Mesenteric fat pad (tissue), 1 donor: ENCODE results near the gene MNT. TPM values are rescaled to one million over a fixed set of nuclear protein-coding genes. Genes with fewer than 3 reads are reported as not detected.

Source experiments
- DNase-seq: peaks from one replicate; pipeline ENCODE4 v3.0.0-alpha.2; 2020; ENCODE audit warnings: low spot score
- total RNA-seq: library from RNA; stranded (reverse); fragmentation: NEBNext Ultra II Directional; extraction: Animal tissue kit (Norgen Biotek cat#: 25700); gene quantifications from one replicate; pipeline ENCODE4 v1.2.1, GENCODE V29; 2021
- donor health status: DM: yes; HTN: yes; CAD: no.

The MNT gene
- total RNA-seq, 1 donor from 2014 or later: 34.9 TPM

DNA sequence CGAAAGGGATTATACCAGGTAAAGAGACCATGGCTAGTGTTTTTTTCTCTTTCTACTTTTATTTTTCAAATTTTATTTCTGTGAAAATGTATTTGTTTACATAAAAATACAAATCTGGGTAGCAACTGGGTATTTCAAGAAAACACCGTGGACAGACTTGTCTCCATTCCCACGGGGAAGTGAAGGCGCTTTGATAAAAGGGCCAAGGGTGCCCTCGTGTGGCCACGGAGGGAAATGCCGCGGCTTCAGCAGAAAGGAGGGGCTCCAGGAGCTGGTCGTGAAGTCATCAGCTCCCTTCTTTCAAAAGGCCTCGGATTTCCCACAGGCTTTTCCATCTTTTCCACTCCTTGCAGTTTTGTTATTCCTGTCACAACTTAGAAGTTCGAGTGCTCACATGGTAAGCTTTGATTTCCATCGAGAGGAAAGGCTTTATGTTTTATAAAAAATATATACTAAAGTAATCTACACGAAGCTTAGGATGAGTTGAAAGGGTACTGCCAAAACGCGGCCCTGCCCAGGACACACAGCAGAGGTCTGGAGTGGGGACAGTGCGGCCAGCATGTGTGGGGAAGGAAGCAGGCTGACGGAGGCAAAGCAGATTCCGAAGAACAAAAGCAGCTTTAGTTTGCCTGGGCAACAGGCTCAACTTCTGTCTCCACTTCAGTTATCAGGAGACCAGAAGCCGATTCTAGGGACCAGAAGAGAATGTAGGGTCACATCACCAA lies 15.3 kb upstream of the MNT start:
- DNase-seq: no peak

DNA sequence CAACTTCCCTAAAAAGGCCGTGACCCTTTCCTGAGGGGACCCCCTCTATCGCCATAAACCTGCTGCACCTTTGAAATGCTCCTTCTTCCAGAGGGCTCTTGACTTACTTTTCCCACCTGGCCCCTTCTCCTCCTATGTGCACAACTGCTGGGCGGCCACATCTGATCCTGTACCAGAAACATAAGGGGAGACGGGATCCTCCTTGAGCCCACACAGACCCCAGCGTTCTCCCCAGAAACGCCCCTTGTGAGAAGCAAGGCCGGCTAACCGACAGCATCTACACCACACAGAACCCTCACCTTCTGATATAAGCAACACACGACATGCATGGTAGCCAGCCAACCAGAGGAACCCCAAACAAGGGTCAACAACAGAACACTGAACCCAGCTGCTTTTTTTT lies 14.2 kb upstream of the MNT start:
- DNase-seq: no peak

DNA sequence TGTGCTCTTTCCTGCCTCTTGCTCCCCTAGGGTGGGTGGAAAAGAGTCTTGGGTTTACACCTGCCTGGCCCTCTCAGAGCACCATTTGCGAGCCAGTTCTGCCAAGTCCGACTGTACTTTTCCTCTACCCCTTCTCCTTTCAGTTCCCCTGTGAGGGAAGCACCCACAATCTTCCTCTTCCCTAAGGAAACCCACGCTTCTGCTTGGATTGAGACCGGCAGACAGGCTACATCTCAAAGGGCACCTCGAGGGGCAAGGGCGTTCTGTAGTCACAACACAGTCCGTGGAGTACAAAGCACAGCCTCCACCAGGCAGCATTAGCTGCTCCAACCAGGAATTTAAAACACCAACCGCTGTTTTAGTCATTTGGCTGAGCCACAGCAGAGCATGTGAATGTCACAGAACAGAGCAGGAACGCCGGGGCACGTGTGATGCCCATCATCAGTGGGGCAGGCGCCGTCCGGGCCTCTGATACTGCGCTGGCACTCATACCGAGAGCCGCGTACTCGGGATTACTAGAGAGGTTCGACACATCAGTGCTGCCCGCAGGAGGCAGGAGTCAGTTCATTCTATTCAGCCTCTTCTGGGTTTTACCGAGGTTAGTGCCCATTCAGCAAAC lies 13.7 kb upstream of the MNT start:
- no peak for DNase-seq

DNA sequence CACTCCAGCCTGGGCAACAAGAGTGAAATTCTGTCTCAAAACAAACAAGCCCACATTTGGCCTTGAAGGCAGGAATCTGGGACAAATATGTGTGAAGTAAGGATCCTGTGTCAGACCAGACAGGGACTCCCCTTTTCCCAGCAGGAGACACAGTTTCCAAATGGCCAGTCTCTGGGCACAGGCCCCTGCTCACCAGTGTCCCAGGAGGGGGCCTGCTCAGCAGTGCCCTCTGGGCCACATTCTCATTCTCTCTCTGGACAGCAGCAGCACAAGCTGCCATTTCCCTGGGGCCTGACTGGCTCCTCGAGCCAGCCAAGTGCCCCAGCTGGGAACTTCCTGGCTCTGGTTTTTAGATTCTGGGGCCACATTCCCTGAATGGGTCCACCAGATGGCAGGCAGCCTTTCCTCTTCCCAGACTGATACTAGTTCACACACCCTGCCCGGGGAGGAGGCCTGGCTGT lies 11.7 kb upstream of the MNT start:
- DNase-seq: no peak

DNA sequence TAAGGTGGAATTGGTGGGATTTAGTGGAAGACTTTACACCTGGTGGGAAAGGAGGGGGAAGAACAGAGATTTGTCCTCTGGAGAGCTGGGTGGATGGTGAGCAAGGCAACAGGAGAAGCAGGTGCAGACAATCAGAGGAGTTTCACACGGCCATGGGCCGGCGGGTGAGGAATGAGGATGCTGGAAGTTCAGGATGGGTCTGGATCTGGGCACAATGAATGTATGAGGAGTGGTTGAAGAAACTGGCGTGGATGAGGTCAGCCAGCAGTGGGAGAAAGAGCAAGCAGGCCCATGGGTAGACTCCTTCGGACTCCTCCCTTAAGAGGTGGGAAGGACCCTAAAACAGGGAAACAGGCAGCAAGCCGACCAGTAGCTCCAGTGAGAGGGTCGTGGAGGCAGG lies 10.1 kb upstream of the MNT start:
- DNase-seq: no peak

DNA sequence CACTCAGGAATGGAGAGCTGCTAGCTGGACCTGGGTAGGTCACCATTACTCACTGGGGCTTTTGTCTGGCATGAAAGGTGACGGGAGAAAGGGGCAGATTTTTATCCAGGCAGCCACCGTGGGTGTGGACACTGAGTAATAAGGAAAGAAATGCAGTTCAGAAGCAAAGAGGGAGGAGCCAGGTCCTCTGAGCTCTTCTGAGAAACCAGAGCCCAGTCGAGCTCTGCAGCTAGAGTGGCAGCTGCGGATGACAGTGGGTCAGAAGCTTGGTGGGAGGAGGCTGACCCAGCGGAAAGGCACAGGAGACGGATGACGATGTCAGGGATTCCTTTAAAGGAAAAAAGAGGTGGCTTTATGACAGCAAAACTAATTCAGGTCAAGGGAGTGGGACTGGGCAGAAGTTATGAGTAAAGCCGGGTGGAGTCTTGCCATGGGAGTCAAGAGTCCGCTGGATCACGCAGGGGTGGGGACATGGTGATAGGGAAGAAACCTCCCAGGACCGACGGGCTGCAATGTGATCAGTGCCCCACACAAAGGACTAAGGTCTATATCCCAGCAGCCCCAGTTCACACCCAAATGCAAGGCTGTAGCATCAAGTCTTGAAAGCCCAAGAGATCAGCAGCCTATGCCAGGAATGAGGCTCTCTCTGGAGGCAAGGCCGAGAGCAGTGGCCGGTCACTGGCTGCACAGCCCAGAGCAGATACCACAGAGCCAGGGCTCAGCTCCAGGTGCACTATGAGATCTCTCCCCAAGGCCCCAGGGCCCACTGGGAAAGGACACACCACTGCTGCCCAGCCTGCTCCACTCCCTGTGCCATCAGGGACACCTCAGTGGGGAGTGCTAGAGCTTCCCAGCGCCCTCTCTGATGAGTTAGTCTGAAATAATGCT lies 6.3 kb upstream of the MNT start:
- no peak for DNase-seq

DNA sequence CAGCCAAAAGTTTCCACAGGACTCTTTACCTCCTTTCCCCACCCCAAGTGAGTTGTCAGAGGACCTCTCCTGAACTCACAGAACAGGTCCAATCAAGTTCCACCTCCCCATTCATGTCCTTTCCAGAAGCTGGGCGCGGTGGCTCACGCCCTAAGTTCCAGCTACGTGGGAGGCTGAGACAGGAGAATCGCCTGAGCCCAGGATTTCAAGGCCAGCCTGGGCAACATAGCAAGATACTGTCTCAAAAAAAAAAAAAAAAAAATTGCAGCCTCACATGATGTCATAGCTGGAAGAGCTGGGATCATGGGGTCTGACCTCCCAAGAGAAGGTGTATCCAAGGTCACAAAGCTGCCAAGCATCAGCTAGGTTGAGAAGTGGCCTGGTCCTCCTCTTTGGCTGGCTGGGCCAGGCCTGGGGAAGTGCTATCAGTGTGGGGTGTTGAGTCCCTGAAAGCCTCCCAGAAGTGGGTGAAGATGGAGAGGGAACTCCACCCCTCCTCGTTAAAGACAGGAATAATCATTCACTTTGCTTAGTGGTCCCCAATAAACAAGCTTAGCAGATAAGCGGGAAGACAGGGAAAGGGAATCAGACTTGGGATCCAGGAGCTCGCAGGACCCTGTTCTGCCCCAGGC lies 5.5 kb upstream of the MNT start:
- DNase-seq: no peak

DNA sequence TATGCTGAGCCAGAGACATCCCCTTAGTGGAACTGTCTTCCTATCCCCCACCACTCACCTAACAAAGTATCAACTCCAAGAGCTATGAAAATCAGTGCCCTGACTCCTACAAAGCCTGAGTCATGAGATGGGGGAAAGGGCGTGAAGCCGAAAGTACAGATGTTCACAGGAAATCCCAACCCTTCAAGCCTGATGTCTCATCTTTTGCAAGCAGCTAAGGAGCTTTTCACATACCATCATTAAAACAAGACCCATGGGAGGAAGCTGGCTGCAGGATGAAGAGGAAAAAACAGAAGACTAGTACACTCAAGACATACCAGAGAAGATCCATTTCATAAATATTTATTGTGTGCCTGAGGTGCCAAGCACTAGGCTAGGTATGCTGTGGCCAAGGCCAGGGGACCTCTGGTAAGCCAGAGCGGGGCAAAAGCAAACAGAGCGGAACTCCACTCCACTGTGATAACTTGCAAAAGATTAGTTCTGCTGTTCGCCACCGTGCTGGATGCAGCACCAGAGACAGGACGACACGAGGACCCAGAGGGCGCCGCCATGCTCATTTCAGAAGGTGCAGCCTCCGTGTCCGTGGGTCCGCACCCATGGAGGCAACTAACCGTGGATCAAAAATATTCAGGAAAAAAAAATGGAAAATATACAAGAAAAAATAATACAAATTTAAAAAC lies 4.5 kb upstream of the MNT start:
- no peak for DNase-seq

DNA sequence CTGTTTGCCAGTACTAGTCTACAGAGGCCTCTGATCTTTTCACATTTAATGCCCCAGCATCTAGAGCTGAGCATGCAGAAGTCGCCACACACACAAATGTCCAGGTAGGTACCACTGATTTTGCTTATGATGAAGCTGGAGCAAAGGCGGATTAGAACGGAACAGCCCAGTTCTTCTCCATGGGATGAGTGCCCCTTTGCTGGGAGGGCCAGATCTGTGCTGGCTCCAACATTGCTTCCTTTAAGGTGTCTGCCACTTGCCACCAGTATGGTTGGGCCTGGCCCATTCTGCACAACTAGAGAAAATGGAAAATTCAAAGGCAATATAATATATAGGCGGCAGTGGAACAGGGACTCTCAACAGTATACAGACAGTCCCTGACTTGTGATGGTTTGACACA lies 2.2 kb upstream of the MNT start:
- DNase-seq: no peak

DNA sequence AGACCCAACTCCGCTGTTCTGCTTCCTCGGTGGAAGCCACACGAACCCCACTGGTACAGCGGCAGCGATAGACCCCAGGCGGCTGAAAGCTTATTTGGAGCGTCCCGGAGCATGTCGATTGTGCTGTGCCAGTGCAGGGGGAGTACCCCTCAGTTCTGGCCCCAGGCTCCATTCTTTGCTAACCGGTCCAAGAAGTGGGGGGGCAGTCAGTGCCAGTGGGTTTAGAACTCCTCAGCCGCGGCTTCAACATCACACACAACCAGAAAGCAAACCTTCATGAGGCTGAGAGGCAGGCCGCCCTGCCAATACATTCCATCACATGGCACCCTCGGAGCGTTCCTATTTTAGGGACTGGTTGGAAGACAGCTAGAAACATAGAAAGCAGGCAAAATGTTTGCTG lies 1.7 kb upstream of the MNT start:
- no peak for DNase-seq

DNA sequence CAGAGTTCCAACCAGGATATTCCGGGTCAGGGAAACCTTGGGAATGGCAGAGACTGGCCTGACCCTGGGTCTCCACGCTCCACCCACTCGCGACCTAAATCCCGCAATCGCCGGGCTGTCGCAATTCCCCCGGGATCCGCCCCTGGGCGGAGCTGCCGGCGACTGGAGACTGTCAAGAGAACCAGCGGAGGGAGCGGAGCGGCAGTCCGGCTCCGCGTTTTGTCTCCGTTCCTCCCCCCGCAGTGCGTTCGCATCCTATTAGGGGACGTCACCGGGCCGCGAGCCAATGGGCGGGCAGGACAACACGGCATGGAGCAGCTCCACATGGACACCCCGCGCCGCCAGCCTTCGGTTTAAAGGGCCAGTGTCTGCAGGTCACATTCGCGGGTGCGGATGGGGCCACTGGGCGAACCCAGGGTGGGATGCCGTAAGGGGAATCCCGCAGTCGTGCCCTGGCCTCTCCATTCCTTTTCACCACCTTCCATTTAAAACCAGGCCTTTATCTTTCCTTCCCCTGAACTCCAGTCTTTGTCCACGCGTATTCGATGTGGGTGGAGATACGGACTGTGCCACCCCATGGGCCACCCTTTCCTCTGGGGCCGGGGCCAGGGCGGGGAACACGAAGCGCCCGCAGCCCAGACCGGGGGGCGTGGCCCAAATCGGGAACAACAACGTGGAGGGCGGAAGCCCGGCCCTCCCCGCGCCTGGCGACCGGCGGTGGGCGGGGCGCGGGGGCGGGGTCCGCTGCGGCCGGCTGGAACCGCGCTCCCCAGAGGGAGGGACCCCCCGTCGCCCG lies 764 bp upstream of the MNT start:
- DNase-seq: peak; percentile 100

DNA sequence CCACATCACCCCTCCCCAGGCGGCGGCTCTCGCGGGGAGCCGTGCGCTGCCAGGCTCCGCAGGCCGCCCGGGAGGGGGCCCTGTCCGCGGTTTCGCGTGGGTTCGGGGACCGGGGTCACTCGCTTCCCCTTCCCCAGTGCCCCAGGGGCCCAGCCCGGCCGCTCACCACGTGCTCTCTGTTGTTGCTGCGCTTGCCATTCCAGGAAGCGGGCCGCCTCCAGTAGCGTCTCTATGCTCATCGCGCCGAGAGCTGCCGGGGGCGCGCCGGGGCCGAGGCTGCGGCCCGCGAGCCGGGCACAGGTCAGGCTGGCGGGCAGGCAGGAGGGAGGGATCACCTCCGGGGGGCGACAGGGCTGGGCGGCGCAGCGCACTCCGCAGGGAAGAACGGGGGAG lies 390 bp downstream of the MNT start:
- DNase-seq: no peak

DNA sequence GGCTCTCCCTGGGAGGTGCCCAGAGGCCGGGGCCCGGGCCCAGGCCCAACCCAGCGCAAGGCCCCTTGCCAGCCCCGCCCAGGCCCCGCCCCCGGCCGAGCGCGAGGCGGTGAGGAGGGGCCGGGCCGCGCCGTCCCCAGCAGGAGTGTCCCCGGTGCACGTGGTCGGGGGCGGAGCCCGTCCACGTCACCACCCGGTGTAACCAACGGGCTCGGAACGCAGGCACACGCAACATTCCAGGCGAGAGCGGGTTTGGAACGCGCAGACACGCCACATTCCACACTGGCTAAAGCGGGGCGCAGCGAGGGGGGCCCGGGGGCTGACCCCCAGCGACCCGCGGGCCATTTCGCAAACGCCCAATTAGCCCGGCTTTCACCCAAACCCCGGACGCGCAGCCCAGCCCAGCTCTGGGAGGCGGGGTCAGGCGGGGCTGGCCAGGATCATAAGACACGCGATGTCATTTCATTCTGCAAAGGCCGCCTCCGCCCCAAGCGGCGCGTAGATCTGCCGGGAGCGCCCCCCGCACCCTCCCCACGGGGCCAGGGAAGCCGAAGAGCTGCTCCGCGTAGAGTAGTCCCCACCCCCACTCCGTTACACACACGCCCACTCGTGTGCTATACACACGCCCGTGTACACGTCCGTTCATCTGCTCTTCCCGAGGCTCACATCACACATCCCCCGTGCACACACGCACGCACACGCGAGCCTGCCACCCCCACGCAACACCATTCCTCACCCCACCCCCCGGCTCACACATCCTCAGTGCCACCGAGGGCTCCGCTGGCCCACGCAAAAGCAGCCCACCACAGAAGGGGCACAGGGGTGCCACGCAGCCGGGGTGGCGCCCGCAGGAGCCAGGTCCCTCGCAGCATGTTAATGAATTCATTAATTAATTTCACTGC lies 1.0 kb downstream of the MNT start:
- peak; percentile 99 for DNase-seq

DNA sequence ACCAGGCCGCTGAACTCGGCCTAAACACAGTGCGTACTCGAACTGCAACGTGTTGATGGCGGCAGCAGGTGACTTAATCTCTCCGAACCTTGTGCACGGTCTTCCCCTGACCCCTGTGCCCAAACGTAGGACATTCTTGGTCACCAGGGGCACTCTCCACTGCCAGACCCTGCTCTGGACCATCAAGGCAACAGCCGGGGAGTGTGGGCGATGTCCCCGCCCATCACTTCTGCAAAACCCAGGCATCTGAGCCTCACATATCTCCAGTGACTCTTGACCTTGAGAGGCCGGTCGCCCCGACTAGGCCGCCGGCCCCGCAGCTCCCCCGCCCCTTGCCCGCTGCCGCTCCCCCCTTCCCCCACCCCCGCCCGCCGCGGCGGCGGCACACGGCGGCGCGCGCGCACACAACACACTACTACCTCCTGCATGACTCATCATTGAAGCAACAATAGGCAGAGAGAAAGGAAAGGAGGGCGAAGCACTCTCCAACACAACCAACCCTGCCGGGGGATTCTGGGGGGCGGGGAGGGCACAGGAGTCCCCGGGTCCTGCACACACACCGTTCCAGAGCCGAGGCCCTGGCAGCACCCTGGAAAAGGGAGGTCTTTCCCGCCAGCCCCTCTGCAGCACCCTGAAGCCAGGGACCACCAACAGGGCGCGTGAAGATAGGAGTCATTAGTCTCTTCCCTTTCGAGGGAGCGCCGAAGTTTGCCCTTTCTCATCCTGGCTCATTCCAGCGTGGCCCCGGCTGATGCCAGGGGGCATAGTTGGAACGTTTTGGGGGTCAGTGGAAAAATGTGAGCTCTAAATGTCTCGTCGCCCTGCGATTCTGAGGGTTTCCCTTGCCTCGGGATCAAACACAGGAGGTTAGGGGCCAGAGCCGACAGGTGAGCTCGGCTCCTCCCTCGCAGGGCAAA lies 1.9 kb downstream of the MNT start:
- DNase-seq: no peak

DNA sequence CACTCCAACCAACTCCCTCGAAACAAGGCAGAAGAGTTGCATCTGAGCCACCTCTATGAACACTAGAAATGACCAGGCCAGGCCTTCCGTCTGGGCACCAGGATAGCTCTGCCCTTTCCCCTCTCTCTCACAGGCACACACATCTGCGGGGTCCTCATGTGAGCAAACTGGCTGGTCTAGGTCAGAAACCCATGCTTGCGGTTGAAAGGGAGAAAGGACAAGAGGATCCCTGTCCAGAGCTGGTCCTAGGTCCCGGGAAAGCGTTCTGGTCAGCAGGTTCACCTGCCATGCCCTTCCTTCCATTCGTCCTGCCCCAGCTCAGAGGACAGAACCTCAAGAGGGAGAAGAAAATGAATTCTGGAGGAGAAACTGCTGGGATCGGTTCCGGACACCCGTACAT lies 2.7 kb downstream of the MNT start:
- no peak for DNase-seq

DNA sequence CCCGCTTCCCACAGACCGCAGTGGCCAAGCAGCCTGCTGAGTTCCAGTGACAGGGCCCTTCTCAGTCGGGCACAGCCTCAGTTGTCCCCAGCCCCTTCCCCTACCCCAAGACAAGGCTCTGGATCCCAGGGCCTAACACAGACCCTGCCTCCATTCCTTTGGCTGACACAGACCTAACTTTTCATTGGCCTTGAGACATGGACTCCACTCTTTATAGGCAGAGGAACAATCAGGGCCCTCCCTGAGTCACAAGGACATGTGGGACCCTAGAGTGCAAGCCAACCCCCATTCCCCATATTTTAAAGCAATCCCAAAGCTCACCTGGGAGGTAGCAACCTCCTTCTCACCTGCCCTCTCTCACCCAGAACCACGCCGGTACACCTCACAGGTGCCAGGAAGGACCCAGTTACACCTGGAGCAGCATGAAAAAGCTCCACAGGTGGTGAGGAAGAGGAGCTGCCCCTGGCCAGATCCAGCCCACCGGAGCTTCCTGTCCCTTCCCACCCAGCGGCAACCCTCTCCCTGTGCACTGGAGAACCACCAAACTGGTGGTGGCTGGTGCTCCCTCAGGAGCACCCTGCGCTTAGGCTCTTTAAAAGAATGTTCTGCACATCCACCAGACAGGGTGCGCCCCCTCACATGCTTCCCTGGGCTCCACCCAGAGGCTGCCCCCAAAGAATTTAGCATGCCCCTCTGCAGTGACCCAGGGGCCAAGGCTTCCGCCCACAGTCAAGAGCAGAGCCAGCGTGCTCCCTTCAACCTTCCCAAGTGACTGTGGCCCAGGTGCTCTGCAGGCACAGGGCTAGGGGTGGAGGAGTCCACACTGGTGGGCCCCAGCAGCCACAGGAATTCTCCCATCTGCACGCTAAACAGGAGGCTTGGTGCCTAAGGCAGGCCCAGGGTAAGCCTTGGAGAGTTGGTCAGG lies 3.4 kb downstream of the MNT start:
- no peak for DNase-seq
